ENCODE results near the gene DVL2. TPM values are rescaled to one million over a fixed set of nuclear protein-coding genes. Genes with fewer than 3 reads are reported as not detected.
A peak's percentile ranks its signal among the peaks of the same experiment; 100 is the strongest.
"Not testable (repeated sequence)": the region's sequence is repeated elsewhere in the genome, so short reads cannot be mapped to it uniquely, and the experiment has no call there.

DVL2 gene
- total and polyA plus RNA-seq, 2 of the 13 experiments (the other 11 are each of a cell fraction or from before 2014, with no cell fraction given): 5.7 to 38.2 TPM

GRCh38 chr17:7183433-7184090, 50.8 kb downstream of the DVL2 start (continued):
- TF ChIP-seq NAIF1 (CRISPR knock-in tag; IDR thresholded peaks at IDR 0.05; ENCODE audit: borderline replicate concordance) (0 out of 2 replicates have a peak, but pooled peaks have one; percentile 16), ZBTB46 (CRISPR knock-in tag; IDR thresholded peaks at IDR 0.05; ENCODE audit: borderline replicate concordance) (no peak), ZNF501 (CRISPR knock-in tag; IDR thresholded peaks at IDR 0.05) (0 out of 2 replicates have a peak, but pooled peaks have one; percentile 16)

GRCh38 chr17:7182101-7182500, 52.2 kb downstream of the DVL2 start:
- H3K27me3 ChIP-seq (ENCODE audit: control insufficient read depth in 1 of 2, insufficient read depth in 2 of 2, low read length in 2 of 2); H3K9me3 ChIP-seq (ENCODE audit: low read length); H4K20me1 ChIP-seq (ENCODE audit: insufficient read depth, low read length); in situ Hi-C loops (cut with HindIII; ENCODE audit: extremely low pct_ligation_motif_present, low pct_unique_long_range_greater_than_20kb); H3K9ac ChIP-seq (ENCODE audit: insufficient read depth, low read depth, low read length); BruUV-seq (replicated peaks); H2AFZ ChIP-seq (ENCODE audit: low read length); H3K4me3 ChIP-seq (replicated peaks in 1 of 3; ENCODE audit: insufficient read depth in 1 of 3, low read depth in 2 of 3, low read length in 3 of 3); H3K36me3 ChIP-seq (replicated peaks in 1 of 2; ENCODE audit: control insufficient read depth in 1 of 2, insufficient read depth in 2 of 2, low read length in 2 of 2); POLR2A ChIA-PET; H3K4me2 ChIP-seq (ENCODE audit: low read depth, low read length); FAIRE-seq; intact Hi-C loops (cut with micrococcal nuclease; ENCODE audit: unreplicated experiment); CTCF ChIA-PET (ENCODE audit: low intra/inter-chr PET ratio, low total read pairs); DNase-seq (ENCODE audit: low spot score); ATAC-seq; H3K27ac ChIP-seq (ENCODE audit: extremely low read length, insufficient read depth, low read length): not testable (repeated sequence)
- Histone ChIP-seq H3K79me2 (ENCODE audit: insufficient read depth, low read length) (peaks cover 21% of the 10 kb centered on the region), H3K4me1 (ENCODE audit: insufficient read depth, low read length) (peaks cover 56% of the 10 kb centered on the region)
- TF ChIP-seq ZNF121 (CRISPR knock-in tag; IDR thresholded peaks at IDR 0.05): peak; percentile 49; the same call in 1 of the 2 replicates
- 96% methylated on average over 2 of the region's 2 CpGs for WGBS (ENCODE audit: low lambda C conversion rate)

Data from HepG2 (cell line).